GM18517 (cell line): ENCODE results near the gene ITPKC.
A peak's percentile ranks its signal among the peaks of the same experiment; 100 is the strongest.

ENCODE experiments used
- ATAC-seq: cut with Tn5 transposase; IDR thresholded peaks from one replicate; pipeline ENCODE4 v1.9.1; 2021; ENCODE audit warnings: mild to moderate bottlenecking, moderate library complexity; ENCODE audit not compliant: unreplicated experiment

Gene ITPKC

GRCh38 chr19:40739030-40739839 lies 22.3 kb downstream of the ITPKC start:
- ATAC-seq: no peak

DNA sequence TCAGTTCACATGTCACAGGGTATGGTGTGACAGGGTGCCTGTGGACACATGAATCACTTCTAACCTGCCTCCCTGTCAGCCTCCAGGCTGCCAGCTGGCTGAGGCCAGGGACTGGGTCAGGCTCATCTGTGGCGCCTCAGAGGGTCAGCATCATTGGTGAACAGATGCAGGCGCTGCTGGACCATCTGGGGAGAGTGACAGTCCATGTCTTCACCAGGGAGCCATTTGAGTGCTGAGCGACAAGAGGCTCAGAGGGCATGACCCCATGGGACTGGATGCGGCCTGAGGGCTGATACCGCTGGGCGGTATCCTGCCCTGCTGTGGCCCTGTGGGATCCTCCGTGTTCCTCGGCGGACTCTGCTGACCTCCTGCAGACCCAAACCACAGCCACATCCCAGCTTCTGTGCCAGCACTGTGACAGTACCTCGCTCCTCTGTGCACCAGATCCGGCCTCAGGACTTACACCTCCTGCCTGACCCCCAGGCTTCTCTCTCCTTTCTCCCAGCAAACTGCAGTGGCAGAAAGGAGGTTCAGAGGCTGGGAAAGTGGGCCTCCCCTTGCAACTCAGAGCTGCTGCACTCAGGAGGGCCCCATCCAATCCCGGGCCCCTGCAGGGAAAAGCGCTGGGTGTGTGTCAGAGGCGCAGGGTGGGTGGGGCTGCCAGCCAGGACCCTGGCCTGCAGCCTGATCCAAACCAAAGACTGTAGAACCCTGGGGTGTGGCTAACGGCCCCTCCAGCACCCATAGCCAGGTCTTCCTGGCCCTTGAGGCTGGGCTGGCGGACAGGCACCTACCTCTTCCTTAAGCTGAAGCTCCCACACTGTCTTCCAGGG lies 23.2 kb downstream of the ITPKC start:
- no peak for ATAC-seq

DNA sequence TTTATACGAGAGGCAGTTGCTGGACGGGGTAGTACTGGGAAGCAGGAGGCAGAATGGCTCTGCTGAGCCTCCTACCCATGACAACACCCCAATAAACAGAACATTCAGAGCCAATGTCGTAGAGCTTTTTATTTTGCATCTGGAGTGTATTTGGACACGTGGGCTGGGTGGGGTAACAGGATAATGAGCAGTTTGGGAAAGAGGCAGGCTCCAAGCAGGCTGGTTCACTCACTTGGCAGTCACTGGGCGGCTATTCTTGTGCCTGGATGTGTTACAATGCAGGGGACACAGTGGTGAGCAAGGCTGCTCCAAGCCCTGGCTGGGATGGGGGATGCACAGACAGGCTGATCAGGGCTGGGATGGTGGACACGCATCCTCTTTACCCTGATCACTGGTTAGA lies 23.8 kb downstream of the ITPKC start:
- ATAC-seq: no peak

DNA sequence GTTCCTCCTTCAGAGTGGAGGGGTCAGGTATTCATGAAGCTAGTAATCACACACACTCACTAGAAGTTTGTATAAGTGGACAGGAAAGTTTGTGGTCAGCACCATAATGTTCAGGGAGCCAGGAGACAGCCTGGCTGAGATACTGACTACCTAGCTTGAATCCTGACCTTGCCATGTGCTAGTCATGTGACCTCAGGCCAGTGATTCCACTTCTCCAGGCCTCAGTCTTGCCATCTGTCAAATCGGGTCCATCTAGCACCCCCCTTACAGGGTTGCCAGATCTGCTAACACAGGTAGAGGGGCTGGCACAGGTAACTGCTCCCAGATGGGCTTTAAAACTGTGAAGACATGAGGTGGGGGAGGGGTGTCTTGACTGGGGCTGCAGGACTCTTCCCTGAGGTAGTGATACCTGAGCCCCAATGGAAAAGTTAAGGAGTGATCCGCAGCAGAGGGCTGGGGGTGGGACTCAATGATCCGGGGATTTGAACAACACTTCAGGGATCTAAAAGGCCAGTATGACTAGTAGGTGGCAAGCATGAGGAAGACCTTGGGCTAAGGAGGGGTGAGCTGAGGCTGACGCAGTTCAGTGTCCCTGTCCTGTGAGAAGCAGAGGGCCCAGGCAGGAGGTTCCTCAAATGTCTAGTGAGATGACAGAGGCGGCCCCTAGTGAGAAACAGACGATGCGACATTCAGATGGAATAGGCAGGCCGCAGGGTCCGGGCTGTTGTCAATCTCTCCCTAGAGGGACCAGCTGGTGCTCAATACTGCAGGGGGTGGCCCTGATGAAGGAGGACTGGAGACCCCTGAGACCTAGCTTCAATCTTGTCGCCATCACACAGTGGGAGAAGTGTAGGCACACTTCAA lies 24.8 kb downstream of the ITPKC start:
- no peak for ATAC-seq

DNA sequence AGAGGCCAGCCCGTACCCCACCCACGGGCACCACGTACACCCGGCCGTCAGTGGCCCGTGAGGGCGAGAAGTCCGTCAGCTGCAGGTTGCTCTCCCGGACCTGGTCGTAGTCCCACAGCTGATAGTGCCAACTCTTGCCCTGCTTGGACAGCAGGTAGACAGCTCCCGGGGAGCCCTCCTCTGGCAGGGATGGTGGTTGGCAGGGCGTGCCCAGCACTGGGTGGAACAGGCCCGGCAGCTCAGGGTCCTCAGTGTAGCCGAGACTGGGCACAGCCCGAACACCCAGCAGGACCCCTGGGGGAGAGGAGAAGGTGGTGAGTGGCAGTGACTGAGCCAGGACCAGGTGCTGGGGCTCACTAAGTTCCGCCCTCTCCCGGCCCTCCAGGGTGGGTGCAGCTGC lies 25.6 kb downstream of the ITPKC start:
- ATAC-seq: no peak

DNA sequence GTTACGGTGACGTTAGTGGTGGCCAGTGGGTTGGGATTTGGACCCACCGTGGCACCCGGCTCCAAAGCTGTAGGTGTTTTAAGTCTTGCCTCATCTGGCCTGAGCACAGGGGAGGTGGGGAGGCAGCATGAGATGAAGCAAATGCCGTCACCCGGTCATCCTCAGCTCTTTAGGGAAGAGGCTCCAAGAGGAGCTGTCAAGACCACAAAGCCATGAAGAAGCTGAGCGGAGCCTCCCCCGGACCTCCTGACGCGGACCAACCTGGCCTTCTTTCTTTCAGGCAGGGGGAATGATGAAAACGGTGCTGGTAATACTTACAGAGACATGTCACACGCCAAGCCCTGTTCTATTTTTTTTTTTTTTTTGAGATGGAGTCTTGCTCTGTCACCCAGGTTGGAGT lies 26.0 kb downstream of the ITPKC start:
- ATAC-seq: no peak

DNA sequence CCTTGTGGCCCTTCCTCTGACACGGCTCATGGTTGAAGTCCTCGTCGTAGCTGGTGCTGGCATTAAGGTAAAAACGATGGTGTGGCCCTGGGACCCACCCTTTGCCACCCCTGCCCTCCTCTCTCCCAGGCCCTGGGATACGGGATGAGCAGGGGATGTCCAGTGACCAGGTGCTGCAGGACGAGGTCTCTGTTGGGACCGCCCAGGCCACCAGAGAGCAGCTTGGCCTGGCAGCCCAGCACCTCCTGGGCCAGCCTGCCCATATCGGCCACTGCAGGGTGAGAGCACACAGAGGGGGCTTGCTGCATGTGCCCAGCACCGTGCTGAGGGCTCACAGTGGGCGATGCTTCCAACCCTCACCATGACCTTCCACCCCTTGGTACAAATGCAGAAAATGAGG lies 27.0 kb downstream of the ITPKC start:
- no peak for ATAC-seq

GRCh38 chr19:40744554-40745401 lies 27.9 kb downstream of the ITPKC start:
- no peak for ATAC-seq

DNA sequence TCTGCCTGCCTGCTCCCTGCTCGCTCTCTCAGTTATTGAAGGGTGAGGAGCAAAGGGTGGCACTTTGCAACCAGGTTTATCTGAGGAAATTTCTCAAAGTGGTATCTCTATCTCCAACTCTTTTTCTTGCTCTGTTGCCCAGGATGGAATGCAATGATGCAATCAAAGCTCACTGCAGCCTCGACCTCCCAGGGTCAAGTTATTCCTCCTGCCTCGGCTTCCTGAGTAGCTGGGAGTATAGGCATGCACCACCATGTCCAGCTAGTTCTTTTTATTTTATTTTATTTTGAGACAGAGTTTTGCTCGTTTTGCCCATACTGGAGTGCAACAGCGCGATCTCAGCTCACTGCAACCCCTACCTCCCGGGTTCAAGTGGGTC lies 28.5 kb downstream of the ITPKC start:
- no peak for ATAC-seq

- no peak for ATAC-seq
Measured at GRCh38 chr19:40747536-40747935, 30.6 kb downstream of the ITPKC start.

DNA sequence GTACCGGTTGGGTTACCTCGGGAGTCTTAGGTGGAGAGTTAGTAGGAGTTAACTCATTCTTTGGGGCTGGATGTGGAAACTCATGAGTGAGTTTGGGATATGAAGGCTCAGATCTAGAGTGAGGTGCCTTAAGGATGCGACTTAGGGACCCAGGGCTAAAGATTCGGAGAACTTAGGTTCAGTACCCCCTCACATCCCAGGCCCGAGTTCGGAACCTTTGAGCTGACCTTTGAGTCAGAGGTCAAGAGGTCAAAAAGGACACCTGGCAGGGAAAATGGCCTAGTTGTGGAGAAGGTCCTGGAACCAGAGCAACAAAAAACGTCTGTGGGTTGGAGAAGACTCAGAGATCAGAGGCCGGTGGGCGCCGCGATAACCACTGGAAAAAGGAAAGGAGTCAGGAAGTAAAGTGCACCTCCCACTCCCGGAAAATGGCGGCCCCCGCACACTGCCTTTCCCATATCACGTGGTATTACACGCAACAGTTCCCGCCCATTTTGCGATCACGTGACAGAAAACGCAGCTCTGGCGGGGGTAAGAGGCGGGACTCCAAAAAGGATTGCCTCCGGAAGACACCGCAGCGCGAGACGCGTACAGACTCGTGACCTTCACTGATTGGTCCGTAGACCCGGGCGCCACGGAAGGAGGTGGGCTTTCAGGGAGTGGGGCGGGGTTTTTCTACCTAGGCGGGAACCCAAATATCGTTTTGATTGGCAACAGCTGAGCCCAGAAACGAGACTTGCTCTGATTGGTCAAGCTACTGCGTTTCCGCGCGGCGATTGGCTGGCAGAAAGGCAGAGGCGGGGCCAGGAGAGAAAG lies 33.4 kb downstream of the ITPKC start, which contains the start of gene ACTMAP:
TSS of gene ACTMAP (minus strand) at position 420 of the 816 bp plus-strand sequence. CDS start 674 bp downstream, outside the sequence.
- peak; percentile 78 for ATAC-seq

GRCh38 chr19:40750874-40751537 lies 34.1 kb downstream of the ITPKC start, which contains the start of gene SNRPA:
SNRPA (plus strand) TSS chr19:40751203; CDS start chr19:40751409, 206 bp downstream.
- ATAC-seq: peak; percentile 51

DNA sequence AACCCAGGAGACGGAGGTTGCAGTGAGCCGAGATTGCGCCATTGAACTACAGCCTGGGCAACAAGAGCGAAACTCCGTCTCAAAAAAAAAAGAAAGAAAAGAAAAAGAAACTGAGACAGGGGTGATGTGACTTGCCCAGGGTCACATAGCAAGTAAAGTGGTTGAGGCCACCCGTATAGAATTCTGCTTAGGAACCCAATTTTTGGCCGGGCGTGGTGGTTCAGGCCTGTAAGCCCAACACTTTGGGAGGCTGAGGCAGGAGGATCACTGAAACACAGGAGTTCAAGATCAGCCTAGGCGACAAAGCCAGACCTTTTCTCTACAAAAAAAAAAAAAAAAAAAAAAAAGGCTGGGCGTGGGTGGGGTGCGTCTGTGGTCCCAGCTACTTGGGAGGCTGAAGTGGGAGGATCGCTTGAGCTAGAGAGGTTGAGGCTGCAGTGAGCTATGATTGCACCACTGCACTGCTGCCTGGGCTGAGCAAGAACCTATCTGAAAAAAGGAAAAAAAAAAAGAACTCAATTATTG lies 35.4 kb downstream of the ITPKC start:
- no peak for ATAC-seq

DNA sequence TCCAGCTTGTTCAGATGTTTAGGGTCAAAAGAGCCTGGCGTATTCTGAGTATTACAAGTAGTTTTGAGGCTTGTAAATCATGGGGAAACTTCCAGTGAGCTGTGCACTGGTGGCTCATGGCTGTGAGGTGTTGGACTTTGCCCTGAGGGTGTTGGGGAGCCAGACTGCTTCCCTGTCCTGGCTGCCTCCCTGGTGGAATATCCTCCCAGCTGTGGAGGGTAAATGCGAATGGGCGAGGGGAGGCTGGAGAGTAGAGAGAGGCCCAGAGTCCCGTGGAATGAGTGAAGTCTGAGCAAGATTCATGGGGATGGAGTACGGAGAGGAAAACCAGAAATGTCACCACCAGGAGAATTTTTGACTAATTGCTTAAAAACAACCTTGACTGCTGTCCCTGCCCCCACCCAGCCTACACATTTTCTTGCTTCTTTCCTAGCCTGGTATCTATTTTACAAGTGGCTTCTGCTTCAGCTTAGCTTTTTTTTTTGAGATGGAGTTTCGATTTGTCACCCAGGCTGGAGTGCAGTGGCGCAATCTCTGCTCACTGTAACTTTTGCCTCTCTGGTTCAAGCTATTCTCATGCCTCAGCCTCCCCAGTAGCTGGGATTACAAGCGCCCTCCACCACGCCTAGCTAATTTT lies 37.8 kb downstream of the ITPKC start:
- no peak for ATAC-seq

GRCh38 chr19:40755248-40755624 lies 38.3 kb downstream of the ITPKC start:
- ATAC-seq: no peak

- ATAC-seq: no peak
Measured at GRCh38 chr19:40755791-40756190, 38.9 kb downstream of the ITPKC start.

- ATAC-seq: no peak
Measured at GRCh38 chr19:40756502-40757110, 39.7 kb downstream of the ITPKC start.

DNA sequence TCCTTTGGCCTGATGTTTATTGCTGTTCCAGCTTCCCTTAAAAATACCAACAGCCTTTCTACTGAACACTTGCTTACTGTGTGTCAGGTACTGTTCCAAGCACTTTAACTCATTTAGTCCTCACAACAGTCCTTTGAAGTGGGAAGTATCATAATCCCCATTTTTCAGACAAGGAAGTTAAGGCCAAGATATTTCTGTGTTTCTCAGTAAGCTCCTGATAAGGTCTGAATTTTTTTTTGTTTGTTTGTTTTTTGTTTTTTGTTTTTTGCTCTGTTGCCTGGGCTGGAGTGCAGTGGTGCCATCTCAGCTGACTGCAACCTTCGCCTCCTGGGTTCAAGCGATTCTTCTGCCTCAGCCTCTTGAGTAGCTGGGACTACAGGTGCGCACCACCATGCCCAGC lies 41.6 kb downstream of the ITPKC start:
- no peak for ATAC-seq
